ENCODE data around the gene C19orf38.

DNA sequence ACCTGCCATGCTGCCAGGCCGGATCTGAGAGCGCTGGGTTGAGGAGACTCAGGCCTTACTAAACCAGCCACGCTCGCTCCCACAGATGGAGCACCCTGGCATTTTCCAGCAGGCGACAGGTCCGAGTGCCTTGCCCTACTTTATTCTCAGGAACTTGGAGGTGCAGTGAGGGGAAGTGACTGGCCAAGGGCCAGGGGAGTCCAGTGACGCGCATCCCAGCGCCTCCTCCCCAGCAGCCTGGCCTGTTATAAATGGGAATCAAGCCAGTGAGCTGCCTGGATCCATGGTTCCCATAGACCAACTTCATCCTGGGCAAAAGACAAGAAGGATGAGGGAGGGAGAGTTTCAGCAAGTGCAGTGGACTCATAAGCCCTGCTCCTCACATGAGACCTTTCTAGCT is 47.7 kb upstream of the C19orf38 start:
- TF ChIP-seq, protein P1, sequence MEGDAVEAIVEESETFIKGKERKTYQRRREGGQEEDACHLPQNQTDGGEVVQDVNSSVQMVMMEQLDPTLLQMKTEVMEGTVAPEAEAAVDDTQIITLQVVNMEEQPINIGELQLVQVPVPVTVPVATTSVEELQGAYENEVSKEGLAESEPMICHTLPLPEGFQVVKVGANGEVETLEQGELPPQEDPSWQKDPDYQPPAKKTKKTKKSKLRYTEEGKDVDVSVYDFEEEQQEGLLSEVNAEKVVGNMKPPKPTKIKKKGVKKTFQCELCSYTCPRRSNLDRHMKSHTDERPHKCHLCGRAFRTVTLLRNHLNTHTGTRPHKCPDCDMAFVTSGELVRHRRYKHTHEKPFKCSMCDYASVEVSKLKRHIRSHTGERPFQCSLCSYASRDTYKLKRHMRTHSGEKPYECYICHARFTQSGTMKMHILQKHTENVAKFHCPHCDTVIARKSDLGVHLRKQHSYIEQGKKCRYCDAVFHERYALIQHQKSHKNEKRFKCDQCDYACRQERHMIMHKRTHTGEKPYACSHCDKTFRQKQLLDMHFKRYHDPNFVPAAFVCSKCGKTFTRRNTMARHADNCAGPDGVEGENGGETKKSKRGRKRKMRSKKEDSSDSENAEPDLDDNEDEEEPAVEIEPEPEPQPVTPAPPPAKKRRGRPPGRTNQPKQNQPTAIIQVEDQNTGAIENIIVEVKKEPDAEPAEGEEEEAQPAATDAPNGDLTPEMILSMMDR (IDR thresholded peaks at IDR 0.05) = no peak
- TF ChIP-seq POLR2A (IDR thresholded peaks at IDR 0.05) = no peak

Data from lower leg skin (tissue), 3 donors.